ENCODE data around the gene FOLR3. TPM values are rescaled to one million over a fixed set of nuclear protein-coding genes. Genes with fewer than 3 reads are reported as not detected.

The FOLR3 gene
- total and polyA plus RNA-seq, 9 of the 15 experiments (the other 6 are each of a cell fraction or from before 2014, with no cell fraction given): not detected

DNA sequence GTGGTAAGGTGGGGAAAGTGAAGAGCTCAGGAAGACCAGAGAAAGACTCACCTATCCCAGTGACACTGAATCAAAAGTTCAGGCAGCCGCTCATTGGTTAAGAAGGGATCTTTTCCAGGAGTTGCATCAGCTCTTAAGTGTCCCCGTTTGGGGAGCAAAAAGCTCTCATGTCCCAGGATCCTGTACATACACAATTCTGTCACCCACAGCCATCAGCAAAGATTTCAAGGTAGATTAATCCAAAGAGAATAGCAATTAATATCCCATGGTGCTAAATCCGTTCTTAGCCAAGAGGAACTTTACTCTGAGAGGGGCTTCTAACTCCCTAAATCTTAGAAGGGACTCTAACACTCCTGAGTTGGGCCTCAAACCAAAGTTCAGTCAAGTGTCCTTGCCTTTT, 19.3 kb downstream of the FOLR3 start (continued):
- no peak for TF ChIP-seq HIVEP1 (CRISPR knock-in tag; IDR thresholded peaks at IDR 0.05)
- TF ChIP-seq ELF4 (CRISPR knock-in tag; IDR thresholded peaks at IDR 0.05): no peak
- TF ChIP-seq KAT7 (CRISPR knock-in tag; IDR thresholded peaks at IDR 0.05; ENCODE audit: borderline replicate concordance): no peak
- no peak for TF ChIP-seq SAFB (IDR thresholded peaks at IDR 0.05; ENCODE audit: borderline replicate concordance, low read depth, low read length)
- 0 out of 2 replicates have a peak, but pooled peaks have one; percentile 54 for TF ChIP-seq ZNF395 (CRISPR knock-in tag; IDR thresholded peaks at IDR 0.05)
- TF ChIP-seq, protein P1, sequence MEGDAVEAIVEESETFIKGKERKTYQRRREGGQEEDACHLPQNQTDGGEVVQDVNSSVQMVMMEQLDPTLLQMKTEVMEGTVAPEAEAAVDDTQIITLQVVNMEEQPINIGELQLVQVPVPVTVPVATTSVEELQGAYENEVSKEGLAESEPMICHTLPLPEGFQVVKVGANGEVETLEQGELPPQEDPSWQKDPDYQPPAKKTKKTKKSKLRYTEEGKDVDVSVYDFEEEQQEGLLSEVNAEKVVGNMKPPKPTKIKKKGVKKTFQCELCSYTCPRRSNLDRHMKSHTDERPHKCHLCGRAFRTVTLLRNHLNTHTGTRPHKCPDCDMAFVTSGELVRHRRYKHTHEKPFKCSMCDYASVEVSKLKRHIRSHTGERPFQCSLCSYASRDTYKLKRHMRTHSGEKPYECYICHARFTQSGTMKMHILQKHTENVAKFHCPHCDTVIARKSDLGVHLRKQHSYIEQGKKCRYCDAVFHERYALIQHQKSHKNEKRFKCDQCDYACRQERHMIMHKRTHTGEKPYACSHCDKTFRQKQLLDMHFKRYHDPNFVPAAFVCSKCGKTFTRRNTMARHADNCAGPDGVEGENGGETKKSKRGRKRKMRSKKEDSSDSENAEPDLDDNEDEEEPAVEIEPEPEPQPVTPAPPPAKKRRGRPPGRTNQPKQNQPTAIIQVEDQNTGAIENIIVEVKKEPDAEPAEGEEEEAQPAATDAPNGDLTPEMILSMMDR (IDR thresholded peaks at IDR 0.05 in 2 of 3, conservative IDR thresholded peaks at IDR 0.05 in 1 of 3; ENCODE audit: insufficient read depth in 2 of 3, low read depth in 1 of 3, low read length in 3 of 3): no peak
- TF ChIP-seq POLR2B (IDR thresholded peaks at IDR 0.05; ENCODE audit: low read depth, partially characterized antibody): no peak
- TF ChIP-seq FOS (IDR thresholded peaks at IDR 0.05; ENCODE audit: extremely low read depth, insufficient read length): no peak
- TF ChIP-seq, protein P2, sequence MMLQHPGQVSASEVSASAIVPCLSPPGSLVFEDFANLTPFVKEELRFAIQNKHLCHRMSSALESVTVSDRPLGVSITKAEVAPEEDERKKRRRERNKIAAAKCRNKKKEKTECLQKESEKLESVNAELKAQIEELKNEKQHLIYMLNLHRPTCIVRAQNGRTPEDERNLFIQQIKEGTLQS (IDR thresholded peaks at IDR 0.05): peak; percentile 83
- TF ChIP-seq, protein P2 (CRISPR knock-in tag; conservative IDR thresholded peaks at IDR 0.05): no peak
- no peak for TF ChIP-seq ZNF384 (IDR thresholded peaks at IDR 0.05; ENCODE audit: low read depth, low read length)
- 0 out of 2 replicates have a peak, but pooled peaks have one; percentile 43 for TF ChIP-seq SMAD4 (CRISPR knock-in tag; conservative IDR thresholded peaks at IDR 0.05)
- no peak for TF ChIP-seq CREB5 (CRISPR knock-in tag; IDR thresholded peaks at IDR 0.05)
- TF ChIP-seq ZNF134 (CRISPR knock-in tag; conservative IDR thresholded peaks at IDR 0.05): no peak
- no peak for TF ChIP-seq SNRNP70 (optimal IDR thresholded peaks at IDR 0.05; ENCODE audit: low read depth, low read length)
- TF ChIP-seq PTTG1 (tag; IDR thresholded peaks at IDR 0.05; ENCODE audit: low read depth): no peak
- TF ChIP-seq ELF2 (CRISPR knock-in tag; IDR thresholded peaks at IDR 0.05): no peak
- TF ChIP-seq ETS2 (tag; IDR thresholded peaks at IDR 0.05; ENCODE audit: borderline replicate concordance, poor library complexity, severe bottlenecking): no peak
- no peak for TF ChIP-seq ZNF780A (CRISPR knock-in tag; IDR thresholded peaks at IDR 0.05)
- no peak for TF ChIP-seq ZSCAN29 (IDR thresholded peaks at IDR 0.05)
- no peak for TF ChIP-seq PRMT5 (CRISPR knock-in tag; IDR thresholded peaks at IDR 0.05)
- no peak for TF ChIP-seq CHD2 (IDR thresholded peaks at IDR 0.05; ENCODE audit: low read depth, low read length)
- TF ChIP-seq ZNF511 (CRISPR knock-in tag; IDR thresholded peaks at IDR 0.05): no peak
